Body of pancreas (tissue), 4 donors: ENCODE measurements around the gene GPR158. TPM values are rescaled to one million over a fixed set of nuclear protein-coding genes. Genes with fewer than 3 reads are reported as not detected.
A peak's percentile ranks its signal among the peaks of the same experiment; 100 is the strongest.

Experiments used
- ATAC-seq: fragments of 150-250 bp; one replicate; pipeline ENCODE4 v1.9.1; 2016
- DNase-seq, 4 donors: peaks; one replicate each; pipeline ENCODE4 v3.0.0-alpha.2; 2019
- H3K27ac ChIP-seq, 4 donors: fragments of 200-600 bp; sonication (generic); 1 replicate in 3 of 4; 2 replicates in 1 of 4; pipeline versions ENCODE4 v1.5.1 to v1.6.1; 2016 to 2019; ENCODE audit warnings: mild to moderate bottlenecking in 1 of 4, mixed read lengths in 1 of 4, moderate library complexity in 1 of 4
- H3K27me3 ChIP-seq, 2 donors: fragments of 200-600 bp; sonication (generic); one replicate each; pipeline ENCODE4 v1.6.0; 2016; ENCODE audit warnings: mild to moderate bottlenecking in 1 of 2
- H3K36me3 ChIP-seq, 2 donors: fragments of 200-600 bp; sonication (generic); replicated peaks in 1 of 2; 2 replicates each; pipeline ENCODE4 v1.5.1; 2016; ENCODE audit warnings: low read depth in 2 of 2; ENCODE audit not compliant: insufficient read depth in 1 of 2
- H3K4me1 ChIP-seq: fragments of 200-600 bp; sonication (generic); one replicate; pipeline ENCODE4 v1.6.0; 2016
- H3K4me3 ChIP-seq, 2 donors: fragments of 200-600 bp; sonication (generic); 1 replicate in 1 of 2; 2 replicates in 1 of 2; pipeline ENCODE4 v1.5.1; 2016 to 2019
- H3K9me3 ChIP-seq, 3 donors: fragments of 200-600 bp; sonication (generic); 1 replicate in 2 of 3; 2 replicates in 1 of 3; pipeline ENCODE4 v1.5.1; 2016
- POLR2A ChIP-seq, 3 donors: fragments of 450-650 bp; IDR thresholded peaks; one replicate each; pipeline ENCODE4 v1.6.1; 2016; ENCODE audit warnings: antibody characterized with exemption in 3 of 3, mild to moderate bottlenecking in 2 of 3
- WGBS, 2 donors: methylation state at CpG; one replicate each; pipeline ENCODE4 v1.1.5; 2017; 5-methylcytosine and 5-hydroxymethylcytosine counted together
- intact Hi-C: fragments of 100-400 bp; cut with DNase I; formaldehyde crosslinking; loops from one replicate; pipeline ENCODE4 v1.15.1; 2023
- total RNA-seq, 2 donors: library from RNA; depleted of rRNA; stranded (reverse); fragments of >200 nt; gene quantifications; one replicate each; pipeline ENCODE4 v1.1.0, GENCODE V29; 2016
- TF ChIP-seq, protein P1 (sequence below), 7 experiments: fragments of 450-650 bp in 4 of 7; fragments of 200-600 bp in 3 of 7; sonication (generic) in 3 of 7; IDR thresholded peaks; one replicate each; pipeline ENCODE4 v1.5.1; 2016 to 2019; ENCODE audit warnings: antibody characterized with exemption in 7 of 7

Gene GPR158
- under 1 TPM in 1 of 2 donors, not detected in 1; 0.52 TPM for total RNA-seq

- Histone ChIP-seq H3K9me3 (no peaks in the 10 kb centered on the region), H3K27me3 (peaks cover 0 to 24% of the 10 kb centered on the region in 2 donors), H3K36me3 (no peaks in the 10 kb centered on the region), H3K27ac (peak within 1 kb of the TSS in 1 of 4 donors; percentile 12), H3K4me3 (peak within 1 kb of the TSS in 1 of 2 donors; percentile 29), H3K4me1 (peaks cover 24% of the 10 kb centered on the region)
- peak; percentile 91 to 95 (median 94) for DNase-seq
- intact Hi-C loops = no loop called here
- TF ChIP-seq, protein P1, sequence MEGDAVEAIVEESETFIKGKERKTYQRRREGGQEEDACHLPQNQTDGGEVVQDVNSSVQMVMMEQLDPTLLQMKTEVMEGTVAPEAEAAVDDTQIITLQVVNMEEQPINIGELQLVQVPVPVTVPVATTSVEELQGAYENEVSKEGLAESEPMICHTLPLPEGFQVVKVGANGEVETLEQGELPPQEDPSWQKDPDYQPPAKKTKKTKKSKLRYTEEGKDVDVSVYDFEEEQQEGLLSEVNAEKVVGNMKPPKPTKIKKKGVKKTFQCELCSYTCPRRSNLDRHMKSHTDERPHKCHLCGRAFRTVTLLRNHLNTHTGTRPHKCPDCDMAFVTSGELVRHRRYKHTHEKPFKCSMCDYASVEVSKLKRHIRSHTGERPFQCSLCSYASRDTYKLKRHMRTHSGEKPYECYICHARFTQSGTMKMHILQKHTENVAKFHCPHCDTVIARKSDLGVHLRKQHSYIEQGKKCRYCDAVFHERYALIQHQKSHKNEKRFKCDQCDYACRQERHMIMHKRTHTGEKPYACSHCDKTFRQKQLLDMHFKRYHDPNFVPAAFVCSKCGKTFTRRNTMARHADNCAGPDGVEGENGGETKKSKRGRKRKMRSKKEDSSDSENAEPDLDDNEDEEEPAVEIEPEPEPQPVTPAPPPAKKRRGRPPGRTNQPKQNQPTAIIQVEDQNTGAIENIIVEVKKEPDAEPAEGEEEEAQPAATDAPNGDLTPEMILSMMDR (IDR thresholded peaks at IDR 0.05) = peak in 1 of 7 experiments; percentile 8
- TF ChIP-seq POLR2A (IDR thresholded peaks at IDR 0.05) = peak in 2 of 3 donors; percentile 34 to 51
- peak; percentile 97 for ATAC-seq
- WGBS, 2 donors = 2% methylated on average over 38 to 81 of the region's 83 CpGs
Observed at GRCh38 chr10:25174461-25175230, at the start of gene GPR158. Gene GPR158, plus strand, starts transcription at chr10:25175001. Its CDS starts 420 bp downstream, at chr10:25175421.

DNA sequence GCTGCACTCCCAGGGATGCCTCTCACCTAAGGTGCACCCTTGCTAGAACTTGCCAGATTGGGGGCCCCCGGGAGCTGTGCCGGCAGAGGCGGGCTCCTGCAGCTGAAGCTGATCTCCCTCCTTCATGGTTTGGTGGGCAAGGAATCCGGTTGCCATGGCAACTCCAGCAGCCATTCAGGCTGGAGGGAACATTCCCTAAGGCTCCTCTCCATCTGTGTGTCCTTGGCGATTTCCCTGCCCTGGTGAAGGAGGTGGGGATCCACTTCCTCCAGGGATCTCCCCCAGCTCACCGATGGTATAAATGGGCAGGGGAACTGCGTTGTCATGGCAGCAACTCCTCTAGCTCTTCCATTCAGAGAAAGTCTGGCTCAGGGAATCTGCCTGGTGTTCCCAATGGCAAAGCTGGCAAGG is 49.6 kb upstream of the GPR158 start:
- Histone ChIP-seq H3K9me3 (no peaks in the 10 kb centered on the region), H3K36me3 (no peaks in the 10 kb centered on the region), H3K4me1 (no peaks in the 10 kb centered on the region), H3K27ac (no peak overlapping the region), H3K27me3 (no peaks in the 10 kb centered on the region), H3K4me3 (no peak overlapping the region)
- DNase-seq = no peak
- intact Hi-C loops = no loop called here
- 28 to 47% methylated on average over 4 to 7 of the region's 7 CpGs for WGBS, 2 donors
- TF ChIP-seq, protein P1 (IDR thresholded peaks at IDR 0.05) = no peak
- no peak for TF ChIP-seq POLR2A (IDR thresholded peaks at IDR 0.05)
- no peak for ATAC-seq

GRCh38 chr10:25129592-25129991 is 45.2 kb upstream of the GPR158 start:
- WGBS, 2 donors = 56 to 62% methylated on average over 4 of the region's 4 CpGs
- Histone ChIP-seq H3K4me3 (no peak overlapping the region), H3K36me3 (no peaks in the 10 kb centered on the region), H3K4me1 (no peaks in the 10 kb centered on the region), H3K27me3 (no peaks in the 10 kb centered on the region), H3K9me3 (no peaks in the 10 kb centered on the region), H3K27ac (no peak overlapping the region)
- ATAC-seq (no peak), DNase-seq (no peak)
- intact Hi-C loops = no loop called here
- TF ChIP-seq, protein P1 (IDR thresholded peaks at IDR 0.05) = no peak
- TF ChIP-seq POLR2A (IDR thresholded peaks at IDR 0.05) = no peak

GRCh38 chr10:25130906-25131305 is 43.9 kb upstream of the GPR158 start:
- ATAC-seq (no peak), DNase-seq (no peak)
- WGBS, 2 donors = 69 to 74% methylated on average over 4 of the region's 4 CpGs
- intact Hi-C loops = no loop called here
- Histone ChIP-seq H3K27ac (no peak overlapping the region), H3K4me1 (no peaks in the 10 kb centered on the region), H3K36me3 (no peaks in the 10 kb centered on the region), H3K9me3 (no peaks in the 10 kb centered on the region), H3K27me3 (no peaks in the 10 kb centered on the region), H3K4me3 (no peak overlapping the region)
- TF ChIP-seq POLR2A (IDR thresholded peaks at IDR 0.05) = no peak
- TF ChIP-seq, protein P1 (IDR thresholded peaks at IDR 0.05) = no peak
